Dendritic cell treated with granulocyte-macrophage colony-stimulating factor and Interleukin-4, amounts not matched to agents 40 ng/mL and 50 ng/mL, for 4 days (primary cell): ENCODE data around the gene BIK.
A peak's percentile ranks its signal among the peaks of the same experiment; 100 is the strongest.

Source experiments
- H3K27ac Mint-ChIP-seq: one replicate; pipeline ENCODE4 v1.8.0; 2022; ENCODE audit warnings: mild to moderate bottlenecking, mixed read lengths
- H3K27me3 Mint-ChIP-seq: one replicate; pipeline ENCODE4 v1.8.0; 2022; ENCODE audit warnings: mild to moderate bottlenecking, mixed read lengths
- H3K36me3 Mint-ChIP-seq: one replicate; pipeline ENCODE4 v1.8.0; 2022; ENCODE audit warnings: low read depth, mixed read lengths
- H3K4me1 Mint-ChIP-seq: one replicate; pipeline ENCODE4 v1.8.0; 2022; ENCODE audit warnings: low read depth, mixed read lengths
- H3K4me3 Mint-ChIP-seq: one replicate; pipeline ENCODE4 v1.8.0; 2022; ENCODE audit warnings: mild to moderate bottlenecking, moderate library complexity, mixed read lengths
- H3K9me3 Mint-ChIP-seq: one replicate; pipeline ENCODE4 v1.8.0; 2022; ENCODE audit warnings: mixed read lengths
- intact Hi-C: fragments of 100-400 bp; cut with micrococcal nuclease; formaldehyde crosslinking; loops from one replicate; pipeline ENCODE4 v1.15.0; 2022

Gene BIK

GRCh38 chr22:43113526-43114251 lies 3.1 kb downstream of the BIK start:
- Mint-ChIP-seq H3K4me1 (peaks cover 46% of the 10 kb centered on the region), H3K27ac (no peak overlapping the region), H3K36me3 (no peaks in the 10 kb centered on the region), H3K27me3 (peaks cover 59% of the 10 kb centered on the region), H3K4me3 (no peak overlapping the region), H3K9me3 (no peaks in the 10 kb centered on the region)
- intact Hi-C loops: no loop called here

- H3K9me3 Mint-ChIP-seq: no peaks in the 10 kb centered on the region
- H3K27me3 Mint-ChIP-seq: peaks cover 48% of the 10 kb centered on the region
- H3K27ac Mint-ChIP-seq: no peak overlapping the region
- no peak overlapping the region for H3K4me3 Mint-ChIP-seq
- intact Hi-C loops: no loop called here
- no peaks in the 10 kb centered on the region for H3K36me3 Mint-ChIP-seq
- peaks cover 50% of the 10 kb centered on the region for H3K4me1 Mint-ChIP-seq
Measured at GRCh38 chr22:43114958-43115357, 4.4 kb downstream of the BIK start.

- intact Hi-C loops: no loop called here
- Mint-ChIP-seq H3K36me3 (no peaks in the 10 kb centered on the region), H3K27me3 (peaks cover 32% of the 10 kb centered on the region), H3K4me1 (peaks cover 44% of the 10 kb centered on the region), H3K4me3 (no peak overlapping the region), H3K27ac (no peak overlapping the region), H3K9me3 (no peaks in the 10 kb centered on the region)
Measured at GRCh38 chr22:43116932-43117331, 6.4 kb downstream of the BIK start.

- peaks cover 19% of the 10 kb centered on the region for H3K27me3 Mint-ChIP-seq
- no peaks in the 10 kb centered on the region for H3K36me3 Mint-ChIP-seq
- H3K9me3 Mint-ChIP-seq: no peaks in the 10 kb centered on the region
- H3K4me1 Mint-ChIP-seq: peaks cover 51% of the 10 kb centered on the region
- no peak overlapping the region for H3K27ac Mint-ChIP-seq
- intact Hi-C loops: no loop called here
- H3K4me3 Mint-ChIP-seq: no peak overlapping the region
Measured at GRCh38 chr22:43118024-43118849, 7.7 kb downstream of the BIK start.

GRCh38 chr22:43118953-43119458 lies 8.5 kb downstream of the BIK start:
- intact Hi-C loops: no loop called here
- H3K36me3 Mint-ChIP-seq: no peaks in the 10 kb centered on the region
- H3K27ac Mint-ChIP-seq: no peak overlapping the region
- H3K9me3 Mint-ChIP-seq: no peaks in the 10 kb centered on the region
- no peak overlapping the region for H3K4me3 Mint-ChIP-seq
- H3K4me1 Mint-ChIP-seq: peaks cover 43% of the 10 kb centered on the region
- H3K27me3 Mint-ChIP-seq: peaks cover 11% of the 10 kb centered on the region

GRCh38 chr22:43126501-43127165 lies 16.1 kb downstream of the BIK start:
- Mint-ChIP-seq H3K27me3 (peaks cover 17% of the 10 kb centered on the region), H3K27ac (peak overlapping the region; percentile 58), H3K36me3 (no peaks in the 10 kb centered on the region), H3K4me3 (no peak overlapping the region), H3K9me3 (no peaks in the 10 kb centered on the region), H3K4me1 (peaks cover 62% of the 10 kb centered on the region)
- intact Hi-C loops: no loop called here

- Mint-ChIP-seq H3K36me3 (peaks cover 4% of the 10 kb centered on the region), H3K4me3 (no peak overlapping the region), H3K9me3 (no peaks in the 10 kb centered on the region), H3K4me1 (peaks cover 62% of the 10 kb centered on the region), H3K27me3 (peaks cover 17% of the 10 kb centered on the region), H3K27ac (peak overlapping the region; percentile 58)
- intact Hi-C loops: no loop called here
Measured at GRCh38 chr22:43127166-43127908, 16.8 kb downstream of the BIK start.

- H3K27me3 Mint-ChIP-seq: peaks cover 17% of the 10 kb centered on the region
Measured at GRCh38 chr22:43128116-43128515, 17.6 kb downstream of the BIK start.

GRCh38 chr22:43128928-43129424 lies 18.4 kb downstream of the BIK start:
- Mint-ChIP-seq H3K4me3 (no peak overlapping the region), H3K27me3 (peaks cover 17% of the 10 kb centered on the region), H3K36me3 (peaks cover 20% of the 10 kb centered on the region), H3K4me1 (peaks cover 57% of the 10 kb centered on the region), H3K9me3 (no peaks in the 10 kb centered on the region), H3K27ac (peak overlapping the region; percentile 47)
- intact Hi-C loops: no loop called here

More at GRCh38 chr22:43128116-43128515, 17.6 kb downstream of the BIK start:
- peak overlapping the region; percentile 58 for H3K27ac Mint-ChIP-seq
- no peak overlapping the region for H3K4me3 Mint-ChIP-seq
- intact Hi-C loops: no loop called here
- H3K4me1 Mint-ChIP-seq: peaks cover 57% of the 10 kb centered on the region
- no peaks in the 10 kb centered on the region for H3K9me3 Mint-ChIP-seq
- H3K36me3 Mint-ChIP-seq: peaks cover 12% of the 10 kb centered on the region

GRCh38 chr22:43129426-43130425 lies 19.2 kb downstream of the BIK start:
- intact Hi-C loops: no loop called here
- H3K27ac Mint-ChIP-seq: peak overlapping the region; percentile 47
- H3K4me3 Mint-ChIP-seq: no peak overlapping the region
- H3K36me3 Mint-ChIP-seq: peaks cover 28% of the 10 kb centered on the region
- peaks cover 17% of the 10 kb centered on the region for H3K27me3 Mint-ChIP-seq
- peaks cover 53% of the 10 kb centered on the region for H3K4me1 Mint-ChIP-seq
- H3K9me3 Mint-ChIP-seq: no peaks in the 10 kb centered on the region

- Mint-ChIP-seq H3K27ac (peak overlapping the region; percentile 6), H3K27me3 (peaks cover 17% of the 10 kb centered on the region), H3K9me3 (no peaks in the 10 kb centered on the region), H3K4me3 (no peak overlapping the region), H3K4me1 (peaks cover 51% of the 10 kb centered on the region), H3K36me3 (peaks cover 48% of the 10 kb centered on the region)
- intact Hi-C loops: no loop called here
Measured at GRCh38 chr22:43131773-43132501, 21.4 kb downstream of the BIK start.

- H3K36me3 Mint-ChIP-seq: peaks cover 62% of the 10 kb centered on the region
- H3K27ac Mint-ChIP-seq: no peak overlapping the region
- no peak overlapping the region for H3K4me3 Mint-ChIP-seq
- peaks cover 13% of the 10 kb centered on the region for H3K27me3 Mint-ChIP-seq
- intact Hi-C loops: no loop called here
- peaks cover 40% of the 10 kb centered on the region for H3K4me1 Mint-ChIP-seq
- H3K9me3 Mint-ChIP-seq: no peaks in the 10 kb centered on the region
Measured at GRCh38 chr22:43133401-43133800, 22.9 kb downstream of the BIK start.
